ENCODE data around the gene ADK.

GRCh38 chr10:74425456-74426001 is 274.5 kb downstream of the ADK start:
- TF ChIP-seq, protein P1, sequence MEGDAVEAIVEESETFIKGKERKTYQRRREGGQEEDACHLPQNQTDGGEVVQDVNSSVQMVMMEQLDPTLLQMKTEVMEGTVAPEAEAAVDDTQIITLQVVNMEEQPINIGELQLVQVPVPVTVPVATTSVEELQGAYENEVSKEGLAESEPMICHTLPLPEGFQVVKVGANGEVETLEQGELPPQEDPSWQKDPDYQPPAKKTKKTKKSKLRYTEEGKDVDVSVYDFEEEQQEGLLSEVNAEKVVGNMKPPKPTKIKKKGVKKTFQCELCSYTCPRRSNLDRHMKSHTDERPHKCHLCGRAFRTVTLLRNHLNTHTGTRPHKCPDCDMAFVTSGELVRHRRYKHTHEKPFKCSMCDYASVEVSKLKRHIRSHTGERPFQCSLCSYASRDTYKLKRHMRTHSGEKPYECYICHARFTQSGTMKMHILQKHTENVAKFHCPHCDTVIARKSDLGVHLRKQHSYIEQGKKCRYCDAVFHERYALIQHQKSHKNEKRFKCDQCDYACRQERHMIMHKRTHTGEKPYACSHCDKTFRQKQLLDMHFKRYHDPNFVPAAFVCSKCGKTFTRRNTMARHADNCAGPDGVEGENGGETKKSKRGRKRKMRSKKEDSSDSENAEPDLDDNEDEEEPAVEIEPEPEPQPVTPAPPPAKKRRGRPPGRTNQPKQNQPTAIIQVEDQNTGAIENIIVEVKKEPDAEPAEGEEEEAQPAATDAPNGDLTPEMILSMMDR (conservative IDR thresholded peaks at IDR 0.05), result no peak
- no peak for TF ChIP-seq ZFX (IDR thresholded peaks at IDR 0.05)
